ENCODE results near the gene GRIA3.
"Not testable (repeated sequence)": the region's sequence is repeated elsewhere in the genome, so short reads cannot be mapped to it uniquely, and the experiment has no call there.

The GRIA3 gene

GRCh38 chrX:123477673-123478072 is 293.6 kb downstream of the GRIA3 start:
- DNase-seq = no peak

DNA sequence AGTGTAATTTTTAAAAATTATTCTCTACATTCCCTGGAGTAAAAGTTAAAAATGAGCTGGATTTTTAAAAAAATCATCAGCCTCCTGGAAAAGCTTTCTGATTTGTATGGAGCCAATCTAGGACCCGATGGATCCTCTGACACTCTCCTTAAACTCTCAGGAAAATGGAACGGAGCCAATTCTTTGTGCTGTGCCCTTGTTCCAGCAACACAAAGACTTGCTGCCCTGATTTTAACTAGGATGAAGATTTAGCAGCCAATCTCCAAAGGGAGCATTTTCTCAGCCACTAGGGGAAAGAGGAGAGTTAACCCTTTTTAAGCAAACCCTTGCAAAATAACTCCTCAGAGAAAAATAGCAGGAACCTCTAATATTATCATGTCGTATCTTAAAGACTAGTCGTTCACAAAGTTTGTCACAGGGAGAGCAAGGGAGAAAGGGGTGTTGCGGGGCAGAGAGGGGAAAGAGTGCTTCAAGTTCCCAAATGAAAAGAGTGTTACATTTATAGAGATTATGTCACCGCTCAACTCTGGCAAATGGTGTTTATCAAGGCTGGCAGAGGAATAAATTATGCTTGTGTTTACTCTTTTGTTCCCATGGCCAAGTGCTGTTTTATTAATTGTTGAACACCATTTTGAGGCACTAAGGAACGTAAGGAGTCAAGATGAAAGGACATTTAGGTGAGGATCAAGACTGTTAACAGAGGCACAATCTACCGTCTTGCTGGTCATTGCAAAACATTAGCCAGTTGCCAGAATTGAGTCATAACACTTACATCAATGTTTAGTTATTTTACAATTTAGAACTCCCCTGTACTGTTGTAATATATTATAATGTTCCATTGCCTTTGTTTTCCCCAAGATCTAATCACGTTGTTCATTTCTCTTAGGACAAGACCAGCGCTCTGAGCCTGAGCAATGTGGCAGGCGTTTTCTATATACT is 298.1 kb downstream of the GRIA3 start:
- DNase-seq = no peak

- DNase-seq = no peak
Measured at GRCh38 chrX:123486297-123486696, 302.2 kb downstream of the GRIA3 start.

DNA sequence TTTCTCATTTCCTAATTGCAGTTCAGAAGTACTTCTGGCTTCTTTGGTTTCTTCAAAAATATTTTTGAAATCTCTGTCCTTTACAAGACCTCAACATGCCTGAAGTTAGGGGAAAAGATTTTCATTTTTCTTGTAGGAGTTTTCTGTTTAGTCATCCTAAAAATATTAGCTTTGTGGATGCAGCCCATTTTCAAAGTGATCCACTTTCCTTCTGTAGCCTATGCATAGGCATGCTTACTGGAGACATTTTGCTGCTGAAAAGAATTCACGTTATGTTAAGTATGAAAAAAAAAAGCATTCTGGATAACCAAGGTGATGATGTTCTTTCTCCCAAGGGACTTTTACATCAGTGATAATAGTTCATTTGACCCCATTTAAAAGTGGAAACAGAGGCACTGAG is 303.2 kb downstream of the GRIA3 start:
- DNase-seq = no peak

- DNase-seq = no peak
Measured at GRCh38 chrX:123487669-123488068, 303.6 kb downstream of the GRIA3 start.

DNA sequence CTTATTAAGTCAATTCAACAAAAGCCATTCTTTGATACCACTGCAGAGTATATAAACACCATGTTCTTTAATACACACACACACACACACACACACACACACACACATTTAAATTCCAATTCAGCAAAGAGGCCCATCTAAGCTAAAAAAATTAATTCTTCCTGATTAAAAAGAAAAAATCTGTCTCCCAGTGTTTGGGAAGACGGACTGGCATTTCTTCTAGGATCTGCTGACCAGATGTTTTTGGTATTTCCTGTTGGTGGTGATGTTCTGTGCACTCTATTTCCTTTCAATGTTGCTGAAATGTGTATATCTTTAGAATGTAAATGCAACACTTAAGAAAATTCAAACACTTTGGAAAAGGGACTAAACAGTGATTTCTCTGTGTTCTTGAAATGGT is 304.9 kb downstream of the GRIA3 start:
- DNase-seq = no peak

GRCh38 chrX:123493857-123494256 is 309.8 kb downstream of the GRIA3 start:
- DNase-seq = no peak

DNA sequence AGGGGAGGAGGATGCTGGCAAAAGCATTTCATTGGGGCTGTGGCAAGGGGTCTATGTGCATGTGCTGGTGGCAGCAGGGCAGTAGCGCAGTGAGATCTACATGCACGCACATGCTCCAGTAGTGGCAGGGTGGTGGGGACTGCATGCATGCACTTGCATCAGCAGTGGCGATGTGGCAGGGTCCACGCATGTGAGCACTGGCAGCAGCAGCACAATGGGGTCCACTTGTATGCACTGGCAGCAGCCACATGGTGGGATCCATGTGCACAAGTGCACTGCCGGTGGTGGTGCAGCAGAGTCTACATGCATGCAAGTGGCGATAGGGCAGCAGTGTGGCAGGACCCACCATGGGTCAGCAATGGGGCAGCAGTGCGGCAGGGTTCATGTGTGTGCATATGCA is 315.7 kb downstream of the GRIA3 start:
- DNase-seq = no peak

GRCh38 chrX:123504047-123504446 is 320.0 kb downstream of the GRIA3 start:
- no peak for DNase-seq

DNA sequence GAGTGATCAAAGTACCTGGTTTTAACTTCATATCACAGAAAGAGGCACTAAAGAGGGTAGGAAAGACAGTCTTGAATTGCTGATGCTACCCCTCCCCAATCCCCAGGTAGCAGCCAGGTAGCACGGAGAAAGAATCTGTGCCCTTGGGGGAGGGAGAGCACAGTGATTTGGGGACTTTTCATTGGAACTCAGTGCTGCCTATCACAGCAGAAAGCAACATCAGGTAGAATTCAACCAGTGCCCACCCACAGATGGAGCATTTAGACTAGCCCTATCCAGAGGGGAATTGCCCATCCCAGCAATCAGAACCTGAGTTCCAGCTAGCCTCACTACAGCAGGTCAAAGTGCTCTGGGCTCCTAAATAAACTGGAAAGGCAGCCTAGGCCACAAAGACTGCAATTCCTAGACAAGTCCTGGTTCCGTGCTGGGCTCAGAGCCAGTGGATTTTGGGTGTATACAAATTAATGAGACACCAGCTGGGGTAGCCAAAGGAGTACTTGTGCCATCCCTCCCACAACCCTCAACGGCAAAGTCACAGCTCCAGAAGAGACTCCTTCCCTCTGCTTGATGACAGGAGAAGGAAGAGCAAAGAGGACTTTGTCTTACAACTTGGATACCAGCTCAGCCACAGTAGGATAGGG is 320.7 kb downstream of the GRIA3 start:
- no peak for DNase-seq

DNA sequence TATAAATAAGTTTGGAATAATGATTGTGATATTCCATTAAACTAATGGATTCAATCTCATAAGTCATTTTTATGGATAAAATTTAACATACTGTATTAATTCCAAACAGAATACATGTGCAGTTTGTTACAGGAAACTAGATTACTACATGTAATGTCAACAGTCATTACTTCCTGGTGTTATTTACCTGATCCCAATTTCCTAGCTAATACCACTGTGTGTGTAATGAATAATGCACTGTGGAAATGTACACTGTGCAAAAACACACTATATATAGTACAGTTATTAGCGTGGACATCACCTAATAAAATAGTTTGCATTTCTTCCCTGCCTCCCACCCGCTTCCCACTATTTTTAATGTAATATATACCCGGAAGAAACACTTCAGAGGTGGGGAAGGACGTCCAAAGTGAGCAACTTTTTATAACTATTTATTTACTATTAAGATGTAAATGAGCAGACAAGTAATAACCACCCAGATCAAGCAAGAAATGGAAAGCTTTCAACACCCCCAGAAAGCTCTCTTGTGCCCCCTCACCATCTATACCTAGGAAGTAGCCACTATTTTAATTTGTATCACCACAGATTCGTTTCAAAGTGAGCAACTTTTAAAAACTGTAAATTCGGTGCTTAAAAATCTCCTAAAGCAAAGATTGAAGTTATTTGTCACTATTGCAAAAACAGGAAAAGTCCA is 329.7 kb downstream of the GRIA3 start:
- DNase-seq = no peak

GRCh38 chrX:123514279-123514640 is 330.2 kb downstream of the GRIA3 start:
- DNase-seq = not testable (repeated sequence)

DNA sequence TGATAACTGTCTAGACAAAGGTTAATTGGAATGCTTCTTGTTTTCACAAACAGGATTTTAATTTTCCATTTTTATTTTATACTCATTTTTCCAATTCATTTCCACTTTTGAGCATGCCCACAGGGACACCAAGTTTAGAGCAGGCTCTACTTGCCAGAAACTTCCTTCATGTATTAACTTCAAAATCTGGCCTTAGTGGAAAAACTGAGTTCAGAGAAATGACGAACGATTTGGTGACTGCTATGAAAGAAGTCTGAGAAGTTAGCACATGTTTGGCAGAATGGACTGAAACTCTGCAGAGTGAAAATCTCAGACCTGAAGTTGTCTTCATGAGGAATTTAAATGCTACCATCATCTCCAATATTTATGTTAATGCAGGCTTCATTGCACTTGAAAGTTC is 334.7 kb downstream of the GRIA3 start:
- no peak for DNase-seq

- DNase-seq = no peak
Measured at GRCh38 chrX:123525123-123525725, 341.1 kb downstream of the GRIA3 start.

- not testable (repeated sequence) for DNase-seq
Measured at GRCh38 chrX:123530726-123531125, 346.6 kb downstream of the GRIA3 start.

All from NCI-H510A (cell line).